ENCODE data around the gene OR5B21.

OR5B21 gene

GRCh38 chr11:58493676-58494075 lies 14.2 kb downstream of the OR5B21 start:
- DNase-seq = peak in 1 of 4 experiments; percentile 18

GRCh38 chr11:58490827-58491226 lies 17.1 kb downstream of the OR5B21 start:
- no peak for DNase-seq

- no peak for DNase-seq
Measured at GRCh38 chr11:58487170-58487569, 20.7 kb downstream of the OR5B21 start.

- no peak for DNase-seq
Measured at GRCh38 chr11:58485961-58486360, 21.9 kb downstream of the OR5B21 start.

GRCh38 chr11:58471892-58472291 lies 36.0 kb downstream of the OR5B21 start:
- no peak for DNase-seq

GRCh38 chr11:58466293-58466692 lies 41.6 kb downstream of the OR5B21 start:
- no peak for DNase-seq

GRCh38 chr11:58465690-58466089 lies 42.2 kb downstream of the OR5B21 start:
- no peak for DNase-seq

Measured in suppressor macrophage (primary cell).